ENCODE data around the gene RAPGEF2.

GRCh38 chr4:159271856-159272255, 169.0 kb downstream of the RAPGEF2 start:
- no peak for TF ChIP-seq CTCF (IDR thresholded peaks at IDR 0.05)
- no peak for TF ChIP-seq POLR2A (IDR thresholded peaks at IDR 0.05)
